ENCODE results near the gene IL22. TPM values are rescaled to one million over a fixed set of nuclear protein-coding genes. Genes with fewer than 3 reads are reported as not detected.

Gene IL22
- total RNA-seq, 1 donor from 2014 or later = not detected

DNA sequence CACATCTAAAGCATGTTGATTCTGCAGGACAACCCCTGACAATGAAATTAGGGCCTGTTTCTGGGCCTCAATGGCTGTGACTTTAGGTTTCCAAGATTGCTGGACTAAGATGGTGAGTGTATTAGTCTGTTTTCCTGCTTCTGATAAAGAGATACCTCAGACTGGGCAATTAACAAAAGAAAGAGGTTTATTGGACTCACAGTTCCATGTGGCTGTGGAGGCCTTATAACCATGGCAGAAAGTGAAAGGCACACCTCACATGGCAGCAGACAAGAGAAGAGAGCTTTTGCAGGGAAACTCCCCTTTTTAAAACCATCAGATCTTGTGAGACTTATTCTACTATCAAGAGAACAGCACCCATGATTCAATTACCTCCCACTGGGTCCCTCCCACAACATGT lies 10.6 kb downstream of the IL22 start:
- TF ChIP-seq EZH2phosphoT487 (IDR thresholded peaks at IDR 0.05) (no peak), EZH2 (IDR thresholded peaks at IDR 0.05) (no peak)
- TF ChIP-seq, protein P1, sequence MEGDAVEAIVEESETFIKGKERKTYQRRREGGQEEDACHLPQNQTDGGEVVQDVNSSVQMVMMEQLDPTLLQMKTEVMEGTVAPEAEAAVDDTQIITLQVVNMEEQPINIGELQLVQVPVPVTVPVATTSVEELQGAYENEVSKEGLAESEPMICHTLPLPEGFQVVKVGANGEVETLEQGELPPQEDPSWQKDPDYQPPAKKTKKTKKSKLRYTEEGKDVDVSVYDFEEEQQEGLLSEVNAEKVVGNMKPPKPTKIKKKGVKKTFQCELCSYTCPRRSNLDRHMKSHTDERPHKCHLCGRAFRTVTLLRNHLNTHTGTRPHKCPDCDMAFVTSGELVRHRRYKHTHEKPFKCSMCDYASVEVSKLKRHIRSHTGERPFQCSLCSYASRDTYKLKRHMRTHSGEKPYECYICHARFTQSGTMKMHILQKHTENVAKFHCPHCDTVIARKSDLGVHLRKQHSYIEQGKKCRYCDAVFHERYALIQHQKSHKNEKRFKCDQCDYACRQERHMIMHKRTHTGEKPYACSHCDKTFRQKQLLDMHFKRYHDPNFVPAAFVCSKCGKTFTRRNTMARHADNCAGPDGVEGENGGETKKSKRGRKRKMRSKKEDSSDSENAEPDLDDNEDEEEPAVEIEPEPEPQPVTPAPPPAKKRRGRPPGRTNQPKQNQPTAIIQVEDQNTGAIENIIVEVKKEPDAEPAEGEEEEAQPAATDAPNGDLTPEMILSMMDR (IDR thresholded peaks at IDR 0.05) = no peak
- peaks cover 2% of the 10 kb centered on the region for H3K27me3 Mint-ChIP-seq (ENCODE audit: insufficient read depth, low read depth)

DNA sequence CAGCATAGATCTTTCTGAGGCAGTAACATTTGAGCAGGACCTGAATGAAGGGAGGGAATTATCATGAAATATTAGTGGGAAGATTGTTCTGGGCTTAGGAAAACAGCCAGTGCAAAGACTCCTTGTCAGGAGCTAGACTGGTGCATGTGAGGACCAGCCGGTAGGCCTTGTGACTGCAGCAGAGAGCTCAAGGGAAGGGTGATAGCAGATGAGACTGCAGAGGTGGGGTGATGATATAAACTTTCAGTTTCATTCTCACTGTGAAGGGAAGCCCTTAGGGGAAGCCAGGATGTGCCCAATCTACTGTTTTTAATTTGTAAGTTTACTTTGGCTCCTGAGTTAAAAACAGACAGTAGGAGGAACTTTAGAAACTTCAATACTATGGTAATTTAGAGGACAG lies 12.4 kb downstream of the IL22 start:
- Histone ChIP-seq H3K27me3 (no peaks in the 10 kb centered on the region), H3K79me2 (ENCODE audit: low read depth) (no peaks in the 10 kb centered on the region), H3K4me3 (no peak overlapping the region), H3K4me1 (peaks cover 20% of the 10 kb centered on the region), H3K27ac (no peak overlapping the region), H3K9me3 (ENCODE audit: low read depth) (no peaks in the 10 kb centered on the region), H4K20me1 (ENCODE audit: low read depth) (no peaks in the 10 kb centered on the region), H3K4me2 (no peak overlapping the region), H2AFZ (replicated peaks) (no peak overlapping the region), H3K36me3 (no peaks in the 10 kb centered on the region), H3K9ac (no peak overlapping the region), H3F3A (ENCODE audit: low read depth) (peaks cover 14% of the 10 kb centered on the region)
- TF ChIP-seq EZH2phosphoT487 (IDR thresholded peaks at IDR 0.05) = no peak
- no peak for TF ChIP-seq EZH2 (IDR thresholded peaks at IDR 0.05)
- TF ChIP-seq, protein P1 (IDR thresholded peaks at IDR 0.05) = no peak
- no peak overlapping the region for H3K27ac Mint-ChIP-seq
- peaks cover 55% of the 10 kb centered on the region for H3K4me1 Mint-ChIP-seq
- DNase-seq (ENCODE audit: low spot score) = no peak
- H3K27me3 Mint-ChIP-seq (ENCODE audit: insufficient read depth, low read depth) = peaks cover 6% of the 10 kb centered on the region
- no peak overlapping the region for H3K4me3 Mint-ChIP-seq
- no peaks in the 10 kb centered on the region for H3K36me3 Mint-ChIP-seq
- no peaks in the 10 kb centered on the region for H3K9me3 Mint-ChIP-seq

More for the DNA sequence above, 10.6 kb downstream of the IL22 start:
- Histone ChIP-seq H3K4me2 (no peak overlapping the region), H4K20me1 (ENCODE audit: low read depth) (no peaks in the 10 kb centered on the region), H3F3A (ENCODE audit: low read depth) (peaks cover 22% of the 10 kb centered on the region), H3K9me3 (ENCODE audit: low read depth) (no peaks in the 10 kb centered on the region), H3K27ac (no peak overlapping the region), H3K79me2 (ENCODE audit: low read depth) (no peaks in the 10 kb centered on the region), H3K4me1 (peaks cover 26% of the 10 kb centered on the region), H3K9ac (no peak overlapping the region), H3K27me3 (no peaks in the 10 kb centered on the region), H2AFZ (replicated peaks) (no peak overlapping the region), H3K36me3 (no peaks in the 10 kb centered on the region), H3K4me3 (no peak overlapping the region)
- Mint-ChIP-seq H3K27ac (no peak overlapping the region), H3K4me1 (peaks cover 46% of the 10 kb centered on the region), H3K36me3 (no peaks in the 10 kb centered on the region), H3K9me3 (peaks cover 13% of the 10 kb centered on the region), H3K4me3 (no peak overlapping the region)
- DNase-seq (ENCODE audit: low spot score) = no peak

DNA sequence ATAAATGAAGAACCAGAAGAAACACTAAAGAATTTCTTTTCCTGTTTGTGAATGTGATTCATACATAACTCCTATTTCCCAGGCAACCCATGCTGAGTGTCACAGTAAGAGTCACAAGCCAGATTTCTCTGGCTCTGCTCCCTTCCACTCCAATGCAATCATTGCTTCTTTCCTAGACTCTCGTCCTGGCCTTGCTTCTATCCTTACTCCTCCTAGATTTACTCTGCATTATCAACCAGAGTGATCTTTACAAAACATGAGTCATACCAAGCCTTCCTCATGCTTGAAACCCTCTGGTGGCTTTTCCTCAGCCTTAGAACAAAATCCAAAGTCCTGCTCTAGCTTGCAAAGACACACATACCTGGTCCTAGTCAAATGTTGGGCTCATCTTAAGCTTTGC lies 13.3 kb downstream of the IL22 start:
- no peaks in the 10 kb centered on the region for H3K9me3 ChIP-seq (ENCODE audit: low read depth)
- H3K27ac ChIP-seq = no peak overlapping the region
- no peaks in the 10 kb centered on the region for H4K20me1 ChIP-seq (ENCODE audit: low read depth)
- no peaks in the 10 kb centered on the region for H3K79me2 ChIP-seq (ENCODE audit: low read depth)
- H3K9ac ChIP-seq = no peak overlapping the region
- TF ChIP-seq EZH2 (IDR thresholded peaks at IDR 0.05) = no peak
- TF ChIP-seq, protein P1 (IDR thresholded peaks at IDR 0.05) = no peak
- no peak for TF ChIP-seq EZH2phosphoT487 (IDR thresholded peaks at IDR 0.05)
- no peaks in the 10 kb centered on the region for H3K9me3 Mint-ChIP-seq
- no peak for DNase-seq (ENCODE audit: low spot score)
- peaks cover 8% of the 10 kb centered on the region for H3K27me3 Mint-ChIP-seq (ENCODE audit: insufficient read depth, low read depth)
- H2AFZ ChIP-seq (replicated peaks) = no peak overlapping the region
- peaks cover 5% of the 10 kb centered on the region for H3F3A ChIP-seq (ENCODE audit: low read depth)
- no peak overlapping the region for H3K4me2 ChIP-seq
- H3K4me3 Mint-ChIP-seq = no peak overlapping the region
- peaks cover 11% of the 10 kb centered on the region for H3K4me1 ChIP-seq
- peaks cover 51% of the 10 kb centered on the region for H3K4me1 Mint-ChIP-seq
- H3K27me3 ChIP-seq = no peaks in the 10 kb centered on the region
- no peak overlapping the region for H3K4me3 ChIP-seq
- no peak overlapping the region for H3K27ac Mint-ChIP-seq
- H3K36me3 ChIP-seq = no peaks in the 10 kb centered on the region
- H3K36me3 Mint-ChIP-seq = no peaks in the 10 kb centered on the region

Data from neural progenitor cell (in vitro differentiated cells).